Left ventricle myocardium inferior (tissue), 1 donor: ENCODE results near the gene TMOD2. TPM values are rescaled to one million over a fixed set of nuclear protein-coding genes. Genes with fewer than 3 reads are reported as not detected.

ENCODE experiments used
- DNase-seq: peaks from one replicate; pipeline ENCODE4 v3.0.0-alpha.2; 2020
- H3K27ac ChIP-seq: fragments of 200-600 bp; replicated peaks from 2 replicates; pipeline ENCODE4 v1.8.0; 2021
- H3K27me3 ChIP-seq: fragments of 200-600 bp; 2 replicates; pipeline ENCODE4 v1.8.0; 2021; ENCODE audit warnings: low read depth
- H3K36me3 ChIP-seq: fragments of 200-600 bp; 2 replicates; pipeline ENCODE4 v1.8.0; 2021
- H3K4me1 ChIP-seq: fragments of 200-600 bp; 2 replicates; pipeline ENCODE4 v1.8.0; 2021
- H3K4me3 ChIP-seq: fragments of 200-600 bp; 2 replicates; pipeline ENCODE4 v1.8.0; 2021; ENCODE audit warnings: mild to moderate bottlenecking, moderate library complexity
- H3K9me3 ChIP-seq: fragments of 200-600 bp; replicated peaks from 2 replicates; pipeline ENCODE4 v1.8.0; 2021
- CTCF ChIP-seq: fragments of 200-600 bp; IDR thresholded peaks from 2 replicates; pipeline ENCODE4 v1.8.0; 2021; ENCODE audit warnings: antibody characterized with exemption, mild to moderate bottlenecking, borderline replicate concordance
- intact Hi-C: fragments of 100-400 bp; cut with micrococcal nuclease; formaldehyde crosslinking; loops from one replicate; pipeline ENCODE4 v1.11.0; 2022
- total RNA-seq: library from RNA; stranded (reverse); fragmentation: NEBNext Ultra II Directional; extraction: Animal tissue kit (Norgen Biotek cat#: 25700); gene quantifications from one replicate; pipeline ENCODE4 v1.2.1, GENCODE V29; 2021
- donor health status: DM: no; HTN: yes; CAD: no; lungs with severe emphysema.

TMOD2 gene
- total RNA-seq, 1 donor from 2014 or later, result 5.1 TPM

- no peak for DNase-seq
- no peak for TF ChIP-seq CTCF
- no peaks in the 10 kb centered on the region for H3K9me3 ChIP-seq
- peak overlapping the region; percentile 76 for H3K4me3 ChIP-seq
- intact Hi-C loops, result no loop called here
- peaks cover 27% of the 10 kb centered on the region for H3K27me3 ChIP-seq
- no peak overlapping the region for H3K27ac ChIP-seq
- H3K4me1 ChIP-seq, result peaks cover 18% of the 10 kb centered on the region
- H3K36me3 ChIP-seq, result no peaks in the 10 kb centered on the region
Observed at GRCh38 chr15:51750186-51750585, 1.2 kb upstream of the TMOD2 start.

GRCh38 chr15:51751697-51752683 is 593 bp downstream of the TMOD2 start:
- Histone ChIP-seq H3K4me1 (peaks cover 22% of the 10 kb centered on the region), H3K4me3 (peak overlapping the region; percentile 76), H3K36me3 (no peaks in the 10 kb centered on the region), H3K9me3 (no peaks in the 10 kb centered on the region), H3K27me3 (peaks cover 17% of the 10 kb centered on the region), H3K27ac (peak overlapping the region; percentile 79)
- intact Hi-C loops, result no loop called here
- TF ChIP-seq CTCF, result no peak
- peak; percentile 31 for DNase-seq

DNA sequence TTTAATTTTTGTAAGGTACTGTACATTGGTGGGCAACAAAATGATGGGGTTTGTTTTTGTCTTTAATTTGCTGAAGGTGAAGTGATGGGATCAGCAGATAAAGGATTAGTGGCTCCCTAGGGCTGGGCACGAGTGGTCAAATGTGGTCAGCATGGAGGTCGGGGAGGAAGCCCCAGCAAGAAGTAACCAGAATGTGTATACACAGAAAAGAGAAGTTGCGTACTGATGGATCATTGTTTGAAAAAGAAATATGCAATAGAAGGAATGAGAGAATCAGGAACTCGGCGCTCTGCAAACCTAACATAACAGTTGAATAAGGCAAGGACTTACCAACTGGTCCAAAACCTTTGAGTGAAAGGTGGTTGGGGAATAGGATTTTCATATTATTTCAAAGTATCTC is 1.5 kb downstream of the TMOD2 start:
- no peak for TF ChIP-seq CTCF
- Histone ChIP-seq H3K27ac (no peak overlapping the region), H3K4me3 (peak overlapping the region; percentile 76), H3K27me3 (peaks cover 9% of the 10 kb centered on the region), H3K4me1 (peaks cover 25% of the 10 kb centered on the region), H3K36me3 (no peaks in the 10 kb centered on the region), H3K9me3 (no peaks in the 10 kb centered on the region)
- intact Hi-C loops, result no loop called here
- DNase-seq, result no peak

- Histone ChIP-seq H3K27ac (no peak overlapping the region), H3K4me1 (peaks cover 39% of the 10 kb centered on the region), H3K9me3 (no peaks in the 10 kb centered on the region), H3K4me3 (no peak overlapping the region), H3K36me3 (no peaks in the 10 kb centered on the region), H3K27me3 (no peaks in the 10 kb centered on the region)
- TF ChIP-seq CTCF, result no peak
- no peak for DNase-seq
- intact Hi-C loops, result no loop called here
Observed at GRCh38 chr15:51754267-51754666, 2.9 kb downstream of the TMOD2 start.

- Histone ChIP-seq H3K9me3 (no peaks in the 10 kb centered on the region), H3K4me3 (no peak overlapping the region), H3K27me3 (no peaks in the 10 kb centered on the region), H3K4me1 (peaks cover 47% of the 10 kb centered on the region), H3K36me3 (no peaks in the 10 kb centered on the region), H3K27ac (peak overlapping the region; percentile 13)
- DNase-seq, result no peak
- TF ChIP-seq CTCF, result no peak
- intact Hi-C loops, result no loop called here
Observed at GRCh38 chr15:51755790-51756189, 4.4 kb downstream of the TMOD2 start.
